ENCODE measurements around the gene RTN1.

DNA sequence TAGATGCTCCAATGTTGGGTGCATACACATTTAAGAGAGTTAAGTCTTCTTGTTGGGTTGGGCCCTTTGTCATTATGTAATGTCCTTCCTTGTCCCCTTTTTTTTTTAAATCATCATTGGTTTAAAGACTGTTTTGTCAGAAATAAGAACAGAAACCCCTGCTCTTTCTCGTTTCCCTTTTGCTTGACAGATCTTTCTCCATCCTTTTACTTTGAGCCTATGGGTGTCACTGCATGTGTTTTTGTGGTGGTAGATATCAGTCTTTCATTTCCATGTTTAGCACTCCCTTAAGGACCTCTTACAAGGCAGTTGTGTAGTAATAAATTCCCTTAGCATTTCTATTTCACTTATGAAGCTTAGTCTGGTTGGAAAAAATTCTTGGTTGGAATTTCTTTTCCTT is 47.4 kb downstream of the RTN1 start:
- TF ChIP-seq, protein P1, sequence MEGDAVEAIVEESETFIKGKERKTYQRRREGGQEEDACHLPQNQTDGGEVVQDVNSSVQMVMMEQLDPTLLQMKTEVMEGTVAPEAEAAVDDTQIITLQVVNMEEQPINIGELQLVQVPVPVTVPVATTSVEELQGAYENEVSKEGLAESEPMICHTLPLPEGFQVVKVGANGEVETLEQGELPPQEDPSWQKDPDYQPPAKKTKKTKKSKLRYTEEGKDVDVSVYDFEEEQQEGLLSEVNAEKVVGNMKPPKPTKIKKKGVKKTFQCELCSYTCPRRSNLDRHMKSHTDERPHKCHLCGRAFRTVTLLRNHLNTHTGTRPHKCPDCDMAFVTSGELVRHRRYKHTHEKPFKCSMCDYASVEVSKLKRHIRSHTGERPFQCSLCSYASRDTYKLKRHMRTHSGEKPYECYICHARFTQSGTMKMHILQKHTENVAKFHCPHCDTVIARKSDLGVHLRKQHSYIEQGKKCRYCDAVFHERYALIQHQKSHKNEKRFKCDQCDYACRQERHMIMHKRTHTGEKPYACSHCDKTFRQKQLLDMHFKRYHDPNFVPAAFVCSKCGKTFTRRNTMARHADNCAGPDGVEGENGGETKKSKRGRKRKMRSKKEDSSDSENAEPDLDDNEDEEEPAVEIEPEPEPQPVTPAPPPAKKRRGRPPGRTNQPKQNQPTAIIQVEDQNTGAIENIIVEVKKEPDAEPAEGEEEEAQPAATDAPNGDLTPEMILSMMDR (IDR thresholded peaks at IDR 0.05): no peak
- no peak for TF ChIP-seq POLR2A (IDR thresholded peaks at IDR 0.05)
